HEK293 (cell line): Measurements from ENCODE around the gene AGMAT.

ENCODE experiments used
- BCL11A ChIP-seq: fragments of 450-650 bp; formaldehyde crosslinking; IDR thresholded peaks from 2 replicates; pipeline ENCODE4 v1.5.1; 2016; ENCODE audit warnings: low read depth, missing biosample characterization, missing genetic modification characterization
- GLIS1 ChIP-seq: fragments of 450-650 bp; formaldehyde crosslinking; IDR thresholded peaks from 2 replicates; pipeline ENCODE4 v1.5.1; 2016; ENCODE audit warnings: missing biosample characterization, missing genetic modification characterization
- KLF10 ChIP-seq: fragments of 450-650 bp; IDR thresholded peaks from 2 replicates; pipeline ENCODE4 v1.5.1; 2018; ENCODE audit warnings: missing biosample characterization, mild to moderate bottlenecking, missing genetic modification characterization
- KLF9 ChIP-seq: fragments of 450-650 bp; formaldehyde crosslinking; IDR thresholded peaks from 2 replicates; pipeline ENCODE4 v1.5.1; 2016; ENCODE audit warnings: missing biosample characterization, missing genetic modification characterization, low read depth
- OSR2 ChIP-seq: fragments of 450-650 bp; formaldehyde crosslinking; IDR thresholded peaks from 2 replicates; pipeline ENCODE4 v1.5.1; 2016; ENCODE audit warnings: missing biosample characterization, missing genetic modification characterization
- RBAK ChIP-seq: fragments of 450-650 bp; formaldehyde crosslinking; IDR thresholded peaks from 2 replicates; pipeline ENCODE4 v1.5.1; 2016; ENCODE audit warnings: missing biosample characterization, missing genetic modification characterization
- YY1 ChIP-seq: fragments of 450-650 bp; formaldehyde crosslinking; IDR thresholded peaks from 2 replicates; pipeline ENCODE4 v1.5.1; 2018; ENCODE audit warnings: missing biosample characterization, missing genetic modification characterization
- ZBTB10 ChIP-seq: fragments of 450-650 bp; formaldehyde crosslinking; IDR thresholded peaks from 2 replicates; pipeline ENCODE4 v1.5.1; 2016; ENCODE audit warnings: missing biosample characterization, missing genetic modification characterization
- ZBTB11 ChIP-seq: fragments of 450-650 bp; formaldehyde crosslinking; conservative IDR thresholded peaks from 2 replicates; pipeline ENCODE4 v1.5.1; 2016; ENCODE audit warnings: low read depth, missing biosample characterization, missing genetic modification characterization
- ZBTB44 ChIP-seq: fragments of 450-650 bp; IDR thresholded peaks from 2 replicates; pipeline ENCODE4 v1.5.1; 2018; ENCODE audit warnings: missing biosample characterization, mild to moderate bottlenecking, missing genetic modification characterization
- ZBTB49 ChIP-seq: fragments of 450-650 bp; formaldehyde crosslinking; IDR thresholded peaks from 2 replicates; pipeline ENCODE4 v1.5.1; 2016; ENCODE audit warnings: missing biosample characterization, missing genetic modification characterization, low read depth
- ZFP3 ChIP-seq: fragments of 450-650 bp; formaldehyde crosslinking; IDR thresholded peaks from 2 replicates; pipeline ENCODE4 v1.5.1; 2016; ENCODE audit warnings: low read depth, missing biosample characterization, missing genetic modification characterization
- ZNF148 ChIP-seq: fragments of 450-650 bp; formaldehyde crosslinking; IDR thresholded peaks from 2 replicates; pipeline ENCODE4 v1.5.0; 2017; ENCODE audit warnings: missing biosample characterization, missing genetic modification characterization, borderline replicate concordance
- ZNF16 ChIP-seq: fragments of 450-650 bp; formaldehyde crosslinking; IDR thresholded peaks from 2 replicates; pipeline ENCODE4 v1.5.1; 2016; ENCODE audit warnings: low read depth, missing biosample characterization, missing genetic modification characterization
- ZNF292 ChIP-seq: fragments of 450-650 bp; formaldehyde crosslinking; IDR thresholded peaks from 2 replicates; pipeline ENCODE4 v1.5.1; 2016; ENCODE audit warnings: low read depth, missing biosample characterization, missing genetic modification characterization, borderline replicate concordance
- ZNF302 ChIP-seq: fragments of 450-650 bp; formaldehyde crosslinking; IDR thresholded peaks from 2 replicates; pipeline ENCODE4 v1.5.1; 2016; ENCODE audit warnings: missing biosample characterization, missing genetic modification characterization, low read depth
- ZNF398 ChIP-seq: fragments of 450-650 bp; formaldehyde crosslinking; IDR thresholded peaks from 2 replicates; pipeline ENCODE4 v1.5.1; 2017; ENCODE audit warnings: missing biosample characterization, missing genetic modification characterization
- ZNF473 ChIP-seq: fragments of 450-650 bp; formaldehyde crosslinking; IDR thresholded peaks from 2 replicates; pipeline ENCODE4 v1.5.1; 2017; ENCODE audit warnings: missing biosample characterization, missing genetic modification characterization
- ZNF629 ChIP-seq: fragments of 450-650 bp; formaldehyde crosslinking; IDR thresholded peaks from 2 replicates; pipeline ENCODE4 v1.5.1; 2017; ENCODE audit warnings: missing biosample characterization, missing genetic modification characterization
- ZNF692 ChIP-seq: fragments of 450-650 bp; formaldehyde crosslinking; IDR thresholded peaks from 2 replicates; pipeline ENCODE4 v1.5.1; 2016; ENCODE audit warnings: missing biosample characterization, missing genetic modification characterization
- ZNF701 ChIP-seq: fragments of 450-650 bp; formaldehyde crosslinking; IDR thresholded peaks from 2 replicates; pipeline ENCODE4 v1.5.1; 2016; ENCODE audit warnings: missing biosample characterization, missing genetic modification characterization
- ZNF776 ChIP-seq: fragments of 450-650 bp; formaldehyde crosslinking; IDR thresholded peaks from 2 replicates; pipeline ENCODE4 v1.5.0; 2017; ENCODE audit warnings: missing biosample characterization, missing genetic modification characterization, borderline replicate concordance

Gene AGMAT

GRCh38 chr1:15524283-15525049 is 60.4 kb downstream of the AGMAT start (continued):
- TF ChIP-seq ZNF148 (tag by site-specific recombination) (no peak), ZNF473 (tag by site-specific recombination) (no peak), ZBTB49 (tag by site-specific recombination) (no peak), ZNF398 (tag by site-specific recombination) (peak; percentile 75), ZBTB11 (tag by site-specific recombination) (no peak), KLF10 (tag by site-specific recombination) (peak; percentile 98), GLIS1 (tag by site-specific recombination) (no peak), BCL11A (tag by site-specific recombination) (peak; percentile 95), ZNF292 (tag by site-specific recombination) (no peak), ZBTB10 (tag by site-specific recombination) (peak; percentile 96), ZNF629 (tag by site-specific recombination) (peak; percentile 98), KLF9 (tag by site-specific recombination) (peak; percentile 89), ZNF776 (tag by site-specific recombination) (no peak), ZNF302 (tag by site-specific recombination) (no peak), ZNF16 (tag by site-specific recombination) (no peak), ZNF701 (no peak), RBAK (tag by site-specific recombination) (no peak), ZNF692 (tag by site-specific recombination) (0 out of 2 replicates have a peak, but pooled peaks have one; percentile 14), ZBTB44 (tag by site-specific recombination) (no peak), OSR2 (tag by site-specific recombination) (no peak), YY1 (no peak), ZFP3 (tag by site-specific recombination) (no peak)
